AG08396 (cell line): ENCODE results near the gene LILRA2.
"Not testable (repeated sequence)": the region's sequence is repeated elsewhere in the genome, so short reads cannot be mapped to it uniquely, and the experiment has no call there.

Experiments used
- DNase-seq: peaks from one replicate; pipeline ENCODE4 v3.0.0; 2012; ENCODE audit warnings: low spot score, mixed read lengths

The LILRA2 gene

DNA sequence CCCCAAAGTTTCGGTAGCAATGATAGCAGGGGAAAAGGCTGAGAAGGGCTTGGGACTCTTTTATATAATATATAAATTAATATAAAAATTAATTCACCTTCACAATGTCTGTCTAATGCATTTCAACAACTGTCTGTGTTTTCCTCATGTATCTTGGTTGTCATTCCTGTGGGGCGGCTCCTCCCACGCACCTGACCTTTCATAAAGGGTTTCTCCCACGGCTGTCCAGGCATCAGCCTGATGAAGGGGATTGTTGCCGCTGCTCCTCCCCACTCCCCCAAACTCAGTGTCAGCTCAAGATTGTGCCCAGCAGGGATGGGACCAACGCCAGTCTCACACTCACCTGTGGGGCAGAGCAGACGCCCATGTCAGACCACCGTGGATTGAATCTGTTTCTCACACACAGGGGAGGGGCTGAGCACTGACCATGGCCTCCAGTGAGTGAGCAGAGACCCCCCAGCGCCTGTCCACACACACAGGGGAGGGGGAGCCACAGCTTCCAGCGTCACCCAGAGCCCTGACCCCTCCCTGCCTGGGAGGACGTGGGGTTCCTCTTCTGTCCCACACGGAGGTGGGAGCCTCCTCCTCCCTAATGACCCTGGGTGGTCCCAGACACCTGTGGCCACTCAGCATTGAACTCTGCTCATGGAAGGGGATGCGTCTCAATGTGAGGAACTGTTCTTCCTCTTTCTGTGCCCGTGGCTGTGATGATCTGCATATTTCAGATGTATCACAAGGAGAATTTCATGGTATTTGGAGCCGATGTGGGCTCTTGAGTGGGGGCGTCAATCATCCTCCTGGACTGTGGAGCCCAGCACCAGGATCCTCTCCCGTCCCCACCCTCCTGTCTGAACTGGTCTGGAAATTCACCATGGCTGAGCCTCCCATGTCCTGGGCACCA lies 1.6 kb upstream of the LILRA2 start:
- DNase-seq, result not testable (repeated sequence)

DNA sequence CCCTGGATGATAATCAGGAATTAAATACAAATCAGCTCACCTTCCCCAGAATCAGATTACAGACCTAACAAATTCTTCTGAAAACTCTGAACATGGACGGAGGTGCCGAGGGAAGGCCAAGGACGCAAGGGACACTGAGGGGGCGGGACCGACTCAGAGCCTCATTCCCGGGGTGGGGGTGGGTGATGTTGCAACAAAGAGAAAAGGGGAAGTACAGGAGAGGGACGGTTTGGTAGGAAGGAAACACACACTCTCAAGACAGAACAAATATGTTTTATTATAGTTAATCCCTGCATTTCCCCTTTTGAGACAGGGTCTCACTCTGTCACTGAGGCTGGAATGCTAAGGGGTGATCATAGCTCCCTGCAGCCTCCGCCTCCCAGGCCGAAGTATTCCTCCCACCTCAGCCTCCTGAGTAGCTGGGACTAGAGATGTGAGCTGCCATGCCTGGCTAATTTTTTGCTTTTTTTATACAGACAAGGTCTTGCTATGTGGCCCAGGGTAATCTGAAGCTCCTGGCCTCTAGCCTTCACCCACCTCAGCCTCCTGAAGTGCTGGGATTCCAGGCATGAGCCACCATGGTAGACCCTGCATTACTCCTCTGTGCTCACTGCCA lies 786 bp upstream of the LILRA2 start:
- no peak for DNase-seq

DNA sequence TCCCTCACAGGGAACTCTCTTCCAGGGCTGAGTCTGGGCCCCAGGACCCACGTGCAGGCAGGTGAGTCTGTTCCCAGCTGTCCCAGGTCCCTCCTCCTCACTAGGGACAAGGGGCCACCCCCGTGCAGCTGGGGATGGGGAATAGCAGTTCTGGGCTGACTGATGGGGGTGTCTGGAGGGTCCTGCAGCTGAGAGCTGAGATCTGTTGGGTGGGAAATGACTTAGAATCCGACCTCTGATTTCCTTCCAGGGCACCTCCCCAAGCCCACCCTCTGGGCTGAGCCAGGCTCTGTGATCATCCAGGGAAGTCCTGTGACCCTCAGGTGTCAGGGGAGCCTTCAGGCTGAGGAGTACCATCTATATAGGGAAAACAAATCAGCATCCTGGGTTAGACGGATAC lies 461 bp downstream of the LILRA2 start:
- no peak for DNase-seq

DNA sequence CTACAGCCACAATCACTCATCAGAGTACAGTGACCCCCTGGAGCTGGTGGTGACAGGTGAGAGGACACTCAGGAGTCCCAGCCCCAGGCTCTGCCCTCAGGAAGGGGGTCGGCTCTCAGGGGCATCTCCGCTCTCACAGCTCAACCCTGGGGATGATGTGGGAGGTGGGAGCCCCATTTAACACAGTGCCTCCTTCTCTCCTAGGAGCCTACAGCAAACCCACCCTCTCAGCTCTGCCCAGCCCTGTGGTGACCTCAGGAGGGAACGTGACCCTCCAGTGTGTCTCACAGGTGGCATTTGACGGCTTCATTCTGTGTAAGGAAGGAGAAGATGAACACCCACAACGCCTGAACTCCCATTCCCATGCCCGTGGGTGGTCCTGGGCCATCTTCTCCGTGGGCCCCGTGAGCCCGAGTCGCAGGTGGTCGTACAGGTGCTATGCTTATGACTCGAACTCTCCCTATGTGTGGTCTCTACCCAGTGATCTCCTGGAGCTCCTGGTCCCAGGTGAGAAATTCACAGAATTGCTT lies 1.0 kb downstream of the LILRA2 start:
- no peak for DNase-seq

DNA sequence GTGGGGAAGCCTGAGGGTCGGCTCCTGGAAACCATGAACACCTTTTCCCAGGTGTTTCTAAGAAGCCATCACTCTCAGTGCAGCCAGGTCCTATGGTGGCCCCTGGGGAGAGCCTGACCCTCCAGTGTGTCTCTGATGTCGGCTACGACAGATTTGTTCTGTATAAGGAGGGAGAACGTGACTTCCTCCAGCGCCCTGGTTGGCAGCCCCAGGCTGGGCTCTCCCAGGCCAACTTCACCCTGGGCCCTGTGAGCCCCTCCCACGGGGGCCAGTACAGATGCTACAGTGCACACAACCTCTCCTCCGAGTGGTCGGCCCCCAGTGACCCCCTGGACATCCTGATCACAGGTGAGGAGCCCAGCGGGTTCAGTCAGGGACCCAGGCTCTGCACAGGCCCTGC lies 1.6 kb downstream of the LILRA2 start:
- DNase-seq, result not testable (repeated sequence)

DNA sequence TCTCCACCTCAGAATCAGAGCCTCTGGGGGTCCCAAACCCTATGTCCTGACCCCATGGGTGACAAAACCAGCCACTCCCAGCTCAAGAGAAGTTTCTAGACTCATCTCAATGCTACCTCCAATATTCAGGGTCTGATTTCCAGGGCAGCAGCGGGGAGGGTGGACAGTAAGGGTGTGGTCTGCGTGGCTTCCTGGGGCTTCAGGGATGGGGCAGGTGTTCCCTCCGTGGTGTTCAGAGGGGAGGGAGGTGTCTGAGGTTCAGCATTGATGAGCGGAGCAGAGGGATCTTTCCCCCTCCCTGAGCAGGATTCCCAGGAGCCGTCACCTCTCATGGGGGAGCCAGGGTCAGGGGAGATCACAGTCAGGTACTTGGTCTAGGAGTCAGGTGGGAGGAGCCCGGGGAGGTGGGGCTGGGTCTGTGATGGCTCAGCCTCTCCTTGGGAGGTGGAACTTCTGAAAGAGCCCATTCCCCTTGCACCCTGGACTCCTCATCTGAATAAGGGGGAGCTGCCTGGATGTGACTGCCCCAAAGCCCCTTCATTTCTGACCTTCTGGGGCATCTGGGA lies 2.9 kb downstream of the LILRA2 start:
- DNase-seq, result no peak

DNA sequence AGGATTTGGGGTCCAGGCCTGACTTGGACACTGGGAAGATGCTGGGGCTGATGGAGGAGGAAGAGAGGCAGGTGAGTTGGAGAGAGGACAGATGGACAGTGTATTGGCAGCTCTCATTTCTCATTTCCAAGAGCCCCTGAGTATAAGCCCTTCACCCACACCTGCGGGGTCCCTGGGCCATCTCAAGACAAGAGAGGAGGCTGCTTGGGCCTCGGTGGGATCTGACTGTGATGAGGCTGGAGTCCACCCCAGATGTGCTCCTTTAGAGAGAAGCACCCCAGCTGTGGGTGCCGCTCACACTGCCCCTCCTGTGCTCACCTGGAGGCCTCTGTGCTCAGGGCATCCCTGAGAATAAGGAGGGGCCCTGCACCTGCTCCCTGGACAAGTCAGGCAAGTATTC lies 3.7 kb downstream of the LILRA2 start:
- DNase-seq, result no peak

DNA sequence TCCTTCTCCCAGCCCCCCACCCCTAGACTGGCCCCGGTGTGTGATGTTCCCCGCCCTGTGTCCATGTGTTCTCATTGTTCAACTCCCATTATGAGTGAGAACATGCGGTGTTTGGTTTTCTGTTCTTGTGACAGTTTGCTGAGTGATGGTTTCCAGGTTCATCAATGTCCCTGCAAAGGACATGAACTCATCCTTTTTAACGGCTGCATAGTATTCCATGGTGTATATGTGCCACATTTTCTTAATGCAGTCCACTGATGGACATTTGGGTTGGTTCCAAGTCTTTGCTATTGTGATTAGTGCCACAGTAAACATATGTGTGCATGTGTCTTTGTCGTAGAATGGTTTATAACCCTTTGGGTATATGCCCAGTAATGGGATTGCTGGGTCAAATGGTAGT lies 4.7 kb downstream of the LILRA2 start:
- not testable (repeated sequence) for DNase-seq

DNA sequence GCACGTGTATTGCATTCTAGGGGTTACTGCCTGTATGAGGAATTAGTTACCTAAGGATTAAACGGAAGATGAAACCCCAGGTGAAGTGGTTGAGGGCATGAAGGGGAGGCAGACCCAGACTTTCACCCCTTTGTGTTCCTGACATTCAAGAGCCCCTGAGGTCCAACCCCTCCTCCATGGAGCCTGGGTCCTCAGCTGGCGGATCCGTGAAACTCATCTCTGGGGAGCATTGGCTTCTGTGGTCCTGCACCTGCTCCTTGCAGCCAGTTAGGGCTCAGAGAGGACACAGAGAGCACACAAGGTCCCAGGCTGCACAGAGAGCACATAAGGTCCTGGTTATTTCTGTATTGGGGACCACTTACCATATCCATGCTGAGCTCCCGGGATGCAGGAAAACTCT lies 12.8 kb downstream of the LILRA2 start:
- DNase-seq, result no peak

DNA sequence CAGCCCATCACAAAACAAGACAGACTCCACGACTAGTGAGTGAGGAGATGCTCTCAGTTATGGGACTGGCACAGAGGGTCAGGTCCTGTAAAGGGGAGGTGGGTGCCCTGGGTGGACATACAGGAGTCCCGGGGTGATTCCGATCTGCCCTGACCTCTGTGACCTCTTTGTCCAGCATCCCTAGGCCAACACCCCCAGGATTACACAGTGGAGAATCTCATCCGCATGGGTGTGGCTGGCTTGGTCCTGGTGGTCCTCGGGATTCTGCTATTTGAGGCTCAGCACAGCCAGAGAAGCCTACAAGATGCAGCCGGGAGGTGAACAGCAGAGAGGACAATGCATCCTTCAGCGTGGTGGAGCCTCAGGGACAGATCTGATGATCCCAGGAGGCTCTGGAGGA lies 13.4 kb downstream of the LILRA2 start:
- no peak for DNase-seq

DNA sequence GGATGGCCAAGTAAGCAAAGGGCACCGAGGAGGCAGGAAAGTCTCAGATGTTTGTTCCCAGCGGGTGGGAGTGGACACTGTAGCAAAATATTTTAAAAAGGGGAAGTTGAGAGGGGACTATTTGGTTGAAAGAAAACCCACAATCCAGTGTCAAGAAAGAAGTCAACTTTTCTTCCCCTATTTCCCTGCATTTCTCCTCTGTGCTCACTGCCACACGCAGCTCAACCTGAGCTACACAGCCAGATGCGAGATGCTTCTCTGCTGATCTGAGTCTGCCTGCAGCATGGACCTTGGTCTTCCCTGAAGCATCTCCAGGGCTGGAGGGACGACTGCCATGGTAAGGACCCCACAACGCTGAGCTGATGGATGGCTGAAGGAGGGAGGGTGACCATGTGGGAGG lies 19.9 kb downstream of the LILRA2 start, which contains the start of gene LILRA1:
LILRA1 (plus strand) TSS at position 188 of the 400 bp plus-strand sequence. CDS start 613 bp downstream, outside the sequence.
- not testable (repeated sequence) for DNase-seq

DNA sequence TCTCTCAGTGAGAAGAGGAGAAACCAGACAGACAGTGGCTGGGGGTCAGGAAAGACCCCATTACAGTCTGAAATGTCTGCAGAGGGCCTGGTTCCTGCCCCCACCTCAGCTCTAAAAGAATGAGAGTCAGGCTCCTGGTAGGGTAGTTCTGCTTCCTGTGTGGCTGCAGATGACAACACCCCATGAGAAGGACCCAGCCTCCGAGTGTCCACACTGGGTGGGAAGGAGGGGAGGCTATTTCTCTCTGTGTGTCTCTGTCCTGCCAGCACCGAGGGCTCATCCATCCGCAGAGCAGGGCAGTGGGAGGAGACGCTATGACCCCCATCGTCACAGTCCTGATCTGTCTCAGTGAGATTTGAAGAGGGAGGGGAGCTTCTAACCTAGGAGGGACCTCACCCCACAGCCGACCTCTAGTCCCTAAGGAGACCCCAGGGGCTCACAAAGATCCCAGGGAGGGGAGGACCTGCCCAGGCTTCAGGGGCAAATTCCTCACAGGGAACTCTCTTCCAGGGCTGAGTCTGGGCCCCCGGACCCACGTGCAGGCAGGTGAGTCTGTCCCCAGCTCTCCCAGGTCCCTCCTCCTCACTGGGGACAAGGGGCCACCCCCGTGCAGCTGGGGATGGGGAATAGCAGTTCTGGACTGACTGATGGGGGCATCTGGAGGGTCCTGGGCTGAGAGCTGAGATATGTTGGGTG lies 20.5 kb downstream of the LILRA2 start:
- DNase-seq, result not testable (repeated sequence)

DNA sequence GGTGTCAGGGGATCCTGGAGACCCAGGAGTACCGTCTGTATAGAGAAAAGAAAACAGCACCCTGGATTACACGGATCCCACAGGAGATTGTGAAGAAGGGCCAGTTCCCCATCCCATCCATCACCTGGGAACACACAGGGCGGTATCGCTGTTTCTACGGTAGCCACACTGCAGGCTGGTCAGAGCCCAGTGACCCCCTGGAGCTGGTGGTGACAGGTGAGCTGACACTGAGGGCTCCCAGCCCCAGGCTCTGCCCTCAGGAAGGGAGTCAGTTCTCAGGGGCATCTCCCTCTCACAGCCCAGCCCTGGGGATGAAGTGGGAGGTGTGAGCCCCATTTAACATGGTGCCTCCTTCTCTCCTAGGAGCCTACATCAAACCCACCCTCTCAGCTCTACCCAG lies 21.1 kb downstream of the LILRA2 start:
- no peak for DNase-seq

DNA sequence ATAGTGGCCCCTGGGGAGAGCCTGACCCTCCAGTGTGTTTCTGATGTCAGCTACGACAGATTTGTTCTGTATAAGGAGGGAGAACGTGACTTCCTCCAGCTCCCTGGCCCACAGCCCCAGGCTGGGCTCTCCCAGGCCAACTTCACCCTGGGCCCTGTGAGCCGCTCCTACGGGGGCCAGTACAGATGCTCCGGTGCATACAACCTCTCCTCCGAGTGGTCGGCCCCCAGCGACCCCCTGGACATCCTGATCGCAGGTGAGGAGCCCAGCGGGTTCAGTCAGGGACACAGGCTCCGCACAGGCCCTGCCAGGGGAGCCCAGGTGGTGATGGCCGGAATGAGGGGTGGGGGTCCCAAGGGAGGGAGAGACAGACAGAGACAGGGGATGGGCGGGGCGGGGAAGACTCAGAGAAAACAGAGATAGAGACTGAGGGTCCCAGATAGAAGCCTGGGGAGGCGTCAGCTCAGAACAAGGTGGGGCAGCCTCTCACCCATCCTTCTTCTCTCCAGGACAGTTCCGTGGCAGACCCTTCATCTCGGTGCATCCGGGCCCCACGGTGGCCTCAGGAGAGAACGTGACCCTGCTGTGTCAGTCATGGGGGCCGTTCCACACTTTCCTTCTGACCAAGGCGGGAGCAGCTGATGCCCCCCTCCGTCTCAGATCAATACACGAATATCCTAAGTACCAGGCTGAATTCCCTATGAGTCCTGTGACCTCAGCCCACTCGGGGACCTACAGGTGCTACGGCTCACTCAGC lies 22.3 kb downstream of the LILRA2 start:
- DNase-seq, result not testable (repeated sequence)

DNA sequence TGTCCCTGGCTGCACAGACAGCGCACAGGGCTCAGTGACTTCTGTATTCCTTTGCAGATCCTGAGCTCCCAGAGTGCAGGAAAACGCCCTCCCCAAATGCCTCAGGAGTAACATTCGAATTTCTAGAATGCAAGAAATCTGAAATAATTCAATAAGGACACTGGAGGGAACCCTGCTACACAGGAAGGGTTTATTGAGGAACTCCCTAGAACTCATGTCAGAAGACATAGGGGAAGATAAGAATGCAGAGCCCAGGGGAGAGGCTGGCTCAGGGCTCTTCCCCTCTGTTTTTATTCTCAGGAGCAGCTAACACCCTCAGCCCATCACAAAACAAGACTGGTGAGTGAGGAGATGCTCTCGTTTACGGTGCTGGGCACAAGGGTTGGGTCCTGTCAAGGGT lies 26.6 kb downstream of the LILRA2 start:
- DNase-seq, result no peak

DNA sequence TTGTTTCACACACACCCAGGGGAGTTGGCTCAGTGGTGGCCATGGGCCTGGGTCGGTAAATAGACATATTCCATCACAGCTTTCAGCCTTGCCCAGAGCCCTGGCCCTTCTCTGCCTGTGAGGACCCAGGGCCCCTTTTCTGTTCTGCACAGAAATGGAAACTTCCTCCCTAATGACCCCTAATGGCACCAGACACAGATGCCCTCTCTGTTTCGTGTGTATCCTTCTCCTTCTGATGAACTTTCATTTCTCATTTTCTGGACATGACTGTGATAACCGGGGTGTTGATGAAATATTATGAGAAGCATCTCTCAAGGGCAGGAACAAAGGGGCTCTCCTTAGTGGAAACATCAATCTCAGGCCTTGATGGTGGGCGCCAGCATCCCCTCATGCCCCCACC lies 32.6 kb downstream of the LILRA2 start:
- DNase-seq, result no peak

DNA sequence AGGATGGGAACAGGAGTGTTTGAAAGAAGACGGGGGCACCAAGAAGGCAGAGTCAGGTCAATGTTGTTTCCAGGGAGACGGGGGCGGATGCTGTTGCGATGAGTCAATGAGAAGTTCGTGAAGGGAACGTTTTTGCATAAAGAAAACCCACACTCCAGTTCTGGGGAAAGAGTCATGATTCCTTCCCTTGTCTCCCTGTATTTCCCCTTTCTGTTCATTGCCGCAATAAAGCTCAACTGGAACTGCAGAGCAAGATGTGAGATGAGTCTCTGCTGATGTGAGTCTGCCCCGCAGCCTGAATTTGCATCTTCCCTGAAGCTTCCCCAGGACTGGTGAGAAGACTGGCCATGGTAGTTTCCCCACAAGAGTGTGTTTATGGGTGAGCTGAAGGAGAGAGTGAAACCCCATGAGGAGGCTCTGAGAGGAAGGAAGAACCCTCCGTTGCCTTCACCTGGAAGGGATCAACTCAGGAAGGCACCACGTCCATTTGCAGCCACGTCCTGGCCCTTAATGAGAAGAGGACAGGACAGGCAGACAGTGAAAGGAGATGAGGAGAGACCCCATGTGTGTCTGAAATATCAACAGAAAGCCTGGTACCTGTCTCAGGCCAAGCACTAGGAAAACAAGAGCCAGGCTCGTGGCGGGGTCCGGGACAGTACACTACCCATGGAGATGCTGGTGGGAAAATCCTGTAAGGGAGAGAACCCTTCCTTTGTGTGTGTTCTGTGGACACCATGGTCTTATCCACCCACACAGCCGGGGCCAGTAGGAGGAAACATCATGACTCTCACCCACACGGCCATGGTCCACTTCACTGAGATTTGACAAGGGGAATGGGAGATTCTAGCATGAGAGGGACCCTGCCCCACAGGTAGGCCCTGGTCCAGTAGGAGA lies 33.5 kb downstream of the LILRA2 start:
- DNase-seq, result no peak

DNA sequence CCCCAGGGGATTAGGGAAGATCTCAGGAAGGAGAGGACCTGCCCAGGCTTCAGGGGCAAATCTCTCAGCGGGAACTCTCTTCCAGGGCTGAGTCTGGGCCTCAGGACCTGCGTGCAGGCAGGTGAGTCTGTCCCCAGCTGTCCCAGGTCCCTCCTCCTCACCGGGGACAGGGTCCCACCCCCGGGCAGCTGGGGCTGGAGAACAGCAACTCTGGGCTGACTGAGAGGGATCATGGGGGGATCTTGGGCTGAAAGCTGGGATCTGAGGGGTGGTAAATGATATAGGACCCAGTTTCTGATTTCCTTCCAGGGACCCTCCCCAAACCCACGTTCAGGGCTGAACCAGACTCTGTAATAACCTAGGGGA lies 34.2 kb downstream of the LILRA2 start:
- no peak for DNase-seq

DNA sequence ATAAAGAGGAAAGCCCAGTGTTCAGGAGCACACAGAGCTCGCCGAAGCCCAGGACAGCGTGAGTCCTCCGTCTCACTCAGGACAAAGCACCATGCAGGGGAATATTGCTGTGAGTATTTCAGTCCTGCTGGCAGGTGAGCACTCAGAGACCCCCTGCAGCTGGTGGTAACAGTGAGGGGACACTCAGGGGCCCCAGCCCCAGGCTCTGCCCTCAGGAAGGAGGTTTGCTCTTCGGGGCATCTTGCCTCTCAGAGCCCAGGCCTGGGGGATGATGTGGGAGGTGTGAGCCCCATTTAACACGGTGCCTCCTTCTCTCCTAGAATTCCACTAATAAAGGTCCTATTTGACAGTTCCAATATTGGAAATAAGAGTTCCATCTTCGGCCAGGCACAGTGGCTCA lies 34.6 kb downstream of the LILRA2 start:
- no peak for DNase-seq

DNA sequence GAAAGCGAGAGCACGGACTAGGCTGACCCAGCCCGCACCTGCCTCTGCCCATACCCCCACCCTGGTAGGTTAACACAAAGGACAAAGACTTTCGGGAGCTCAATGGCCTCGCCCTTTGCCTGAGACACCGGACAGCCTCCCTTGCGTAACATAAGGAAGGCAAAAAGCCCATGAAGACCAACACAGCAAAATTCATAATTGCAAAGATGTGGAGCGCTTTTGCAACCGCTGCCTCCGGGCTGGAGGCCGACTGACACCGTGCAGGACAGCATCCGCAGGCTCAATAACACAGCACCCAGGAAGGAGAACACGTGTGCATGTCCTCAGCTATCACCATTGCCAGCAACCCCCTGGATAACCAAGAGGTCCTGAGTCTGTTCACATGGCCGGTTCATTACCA lies 35.2 kb downstream of the LILRA2 start:
- DNase-seq, result no peak
